ENCODE measurements around the gene CDIP1.
A peak's percentile ranks its signal among the peaks of the same experiment; 100 is the strongest.

Gene CDIP1

DNA sequence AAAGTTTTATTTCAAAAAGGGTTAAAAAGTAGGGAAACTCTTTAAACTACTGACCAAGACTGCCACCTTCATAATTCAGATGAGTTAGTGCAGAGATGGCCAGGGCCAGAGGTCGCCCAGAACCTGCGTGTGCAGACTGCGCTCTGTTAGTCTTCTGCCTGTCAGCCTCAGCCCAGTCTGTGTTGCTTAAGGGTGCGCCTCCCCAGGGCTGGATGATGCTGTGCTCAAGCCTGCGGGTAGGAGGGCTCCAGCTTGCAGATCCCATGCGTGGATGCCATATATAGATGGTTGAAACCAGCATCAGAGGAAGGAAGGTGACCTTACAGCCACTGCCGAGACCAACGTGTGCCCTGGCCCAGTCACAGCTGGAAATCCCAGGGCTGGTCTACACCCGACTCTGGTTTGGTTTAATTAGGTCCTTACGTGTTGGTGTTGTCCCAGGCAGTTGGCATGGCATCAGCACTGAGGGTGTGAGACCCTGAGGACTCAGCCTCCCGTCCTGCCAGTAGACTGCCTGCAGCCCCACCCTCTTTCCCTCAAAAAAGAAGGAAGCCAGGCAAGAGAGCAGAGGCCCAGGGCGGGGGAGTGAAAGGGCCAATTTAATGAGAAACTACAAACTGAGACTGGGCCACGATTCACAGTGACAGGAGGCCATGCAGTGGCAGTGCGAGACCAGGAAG lies 27.7 kb downstream of the CDIP1 start:
- no peak overlapping the region for H3K4me3 ChIP-seq (ENCODE audit: low read length)
- TF ChIP-seq, protein P1, sequence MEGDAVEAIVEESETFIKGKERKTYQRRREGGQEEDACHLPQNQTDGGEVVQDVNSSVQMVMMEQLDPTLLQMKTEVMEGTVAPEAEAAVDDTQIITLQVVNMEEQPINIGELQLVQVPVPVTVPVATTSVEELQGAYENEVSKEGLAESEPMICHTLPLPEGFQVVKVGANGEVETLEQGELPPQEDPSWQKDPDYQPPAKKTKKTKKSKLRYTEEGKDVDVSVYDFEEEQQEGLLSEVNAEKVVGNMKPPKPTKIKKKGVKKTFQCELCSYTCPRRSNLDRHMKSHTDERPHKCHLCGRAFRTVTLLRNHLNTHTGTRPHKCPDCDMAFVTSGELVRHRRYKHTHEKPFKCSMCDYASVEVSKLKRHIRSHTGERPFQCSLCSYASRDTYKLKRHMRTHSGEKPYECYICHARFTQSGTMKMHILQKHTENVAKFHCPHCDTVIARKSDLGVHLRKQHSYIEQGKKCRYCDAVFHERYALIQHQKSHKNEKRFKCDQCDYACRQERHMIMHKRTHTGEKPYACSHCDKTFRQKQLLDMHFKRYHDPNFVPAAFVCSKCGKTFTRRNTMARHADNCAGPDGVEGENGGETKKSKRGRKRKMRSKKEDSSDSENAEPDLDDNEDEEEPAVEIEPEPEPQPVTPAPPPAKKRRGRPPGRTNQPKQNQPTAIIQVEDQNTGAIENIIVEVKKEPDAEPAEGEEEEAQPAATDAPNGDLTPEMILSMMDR (IDR thresholded peaks at IDR 0.05; ENCODE audit: insufficient read depth, low read depth, low read length, missing control alignments) = no peak
- no peak for DNase-seq (ENCODE audit: low read depth)

DNA sequence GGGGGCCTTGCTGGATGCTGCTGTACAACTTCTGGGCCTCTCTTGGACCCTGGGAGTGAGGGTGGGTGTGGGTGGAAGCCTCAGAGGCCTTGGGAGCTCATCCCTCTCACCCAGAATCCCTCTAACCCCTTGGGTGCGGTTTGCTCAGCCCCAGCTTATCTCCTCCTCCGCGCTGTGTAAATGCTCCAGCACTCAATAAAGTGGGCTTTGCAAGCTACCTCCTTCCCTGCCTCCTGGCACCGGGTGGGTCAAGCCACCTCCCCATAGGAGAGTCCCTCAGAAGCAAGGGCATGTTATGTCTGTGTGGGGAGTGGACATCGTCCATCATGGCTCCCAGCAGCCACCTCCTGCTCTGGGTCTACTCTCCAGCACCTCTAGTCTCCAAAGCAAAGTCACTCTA lies 28.4 kb downstream of the CDIP1 start:
- TF ChIP-seq, protein P1 (IDR thresholded peaks at IDR 0.05; ENCODE audit: insufficient read depth, low read depth, low read length, missing control alignments) = no peak
- no peak overlapping the region for H3K4me3 ChIP-seq (ENCODE audit: low read length)
- no peak for DNase-seq (ENCODE audit: low read depth)

DNA sequence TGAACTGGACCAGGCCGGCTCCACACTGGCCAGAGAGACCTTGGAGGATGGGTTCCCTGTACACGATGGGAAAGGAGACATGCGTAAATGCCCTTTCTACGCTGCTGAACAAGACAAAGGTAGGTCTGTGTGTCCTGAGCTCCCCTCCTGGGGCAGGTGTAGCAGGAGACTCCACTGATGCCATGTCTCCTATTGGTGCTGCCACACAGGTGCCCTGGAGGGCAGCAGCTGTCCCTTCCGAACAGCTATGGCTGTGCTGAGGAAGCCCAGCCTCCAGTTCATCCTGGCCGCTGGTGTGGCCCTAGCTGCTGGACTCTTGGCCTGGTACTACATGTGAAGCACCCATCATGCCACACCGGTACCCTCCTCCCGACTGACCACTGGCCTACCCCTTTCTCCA lies 29.2 kb downstream of the CDIP1 start:
- TF ChIP-seq, protein P1 (IDR thresholded peaks at IDR 0.05; ENCODE audit: insufficient read depth, low read depth, low read length, missing control alignments) = no peak
- H3K4me3 ChIP-seq (ENCODE audit: low read length) = no peak overlapping the region
- no peak for DNase-seq (ENCODE audit: low read depth)

DNA sequence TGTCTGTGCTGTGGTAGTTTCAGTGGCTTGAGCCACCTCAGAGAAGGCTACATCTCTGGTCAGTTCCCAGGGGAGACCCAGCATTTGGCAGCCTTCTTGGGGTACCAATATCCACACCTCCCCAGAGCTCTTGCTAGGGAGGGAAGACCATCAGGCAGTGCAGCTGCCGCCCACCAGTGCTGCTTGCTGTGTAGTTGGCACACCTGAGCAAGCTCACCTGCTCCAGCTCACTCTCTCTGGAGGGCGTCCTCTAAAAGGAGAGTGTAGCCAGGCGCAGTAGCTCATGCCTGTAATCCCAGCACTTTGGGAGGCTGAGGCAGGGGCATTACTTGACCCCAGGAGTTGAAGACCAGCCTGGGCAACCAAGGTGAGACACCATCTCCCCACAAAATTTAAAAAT lies 29.8 kb downstream of the CDIP1 start:
- no peak for DNase-seq (ENCODE audit: low read depth)
- TF ChIP-seq, protein P1 (IDR thresholded peaks at IDR 0.05; ENCODE audit: insufficient read depth, low read depth, low read length, missing control alignments) = no peak
- H3K4me3 ChIP-seq (ENCODE audit: low read length) = no peak overlapping the region

DNA sequence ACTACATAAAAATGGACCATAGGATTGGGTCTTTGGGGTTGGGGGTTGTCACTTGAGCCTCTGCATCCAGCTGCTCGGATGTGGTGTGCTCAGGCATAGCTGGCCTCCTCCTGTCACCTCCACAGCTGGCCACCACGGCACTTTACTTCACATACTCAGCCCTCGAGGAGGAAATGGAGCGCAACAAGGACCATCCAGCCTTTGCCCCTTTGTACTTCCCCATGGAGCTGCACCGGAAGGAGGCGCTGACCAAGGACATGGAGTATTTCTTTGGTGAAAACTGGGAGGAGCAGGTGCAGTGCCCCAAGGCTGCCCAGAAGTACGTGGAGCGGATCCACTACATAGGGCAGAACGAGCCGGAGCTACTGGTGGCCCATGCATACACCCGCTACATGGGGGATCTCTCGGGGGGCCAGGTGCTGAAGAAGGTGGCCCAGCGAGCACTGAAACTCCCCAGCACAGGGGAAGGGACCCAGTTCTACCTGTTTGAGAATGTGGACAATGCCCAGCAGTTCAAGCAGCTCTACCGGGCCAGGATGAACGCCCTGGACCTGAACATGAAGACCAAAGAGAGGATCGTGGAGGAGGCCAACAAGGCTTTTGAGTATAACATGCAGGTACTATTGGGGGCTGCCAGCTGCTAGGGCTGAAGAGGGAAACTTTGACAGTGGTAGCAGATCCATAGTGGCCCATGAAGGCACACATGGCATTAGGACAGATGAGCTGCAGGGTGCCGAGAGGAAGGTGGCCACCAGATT lies 30.8 kb downstream of the CDIP1 start:
- no peak overlapping the region for H3K4me3 ChIP-seq (ENCODE audit: low read length)
- TF ChIP-seq, protein P1 (IDR thresholded peaks at IDR 0.05; ENCODE audit: insufficient read depth, low read depth, low read length, missing control alignments) = no peak

DNA sequence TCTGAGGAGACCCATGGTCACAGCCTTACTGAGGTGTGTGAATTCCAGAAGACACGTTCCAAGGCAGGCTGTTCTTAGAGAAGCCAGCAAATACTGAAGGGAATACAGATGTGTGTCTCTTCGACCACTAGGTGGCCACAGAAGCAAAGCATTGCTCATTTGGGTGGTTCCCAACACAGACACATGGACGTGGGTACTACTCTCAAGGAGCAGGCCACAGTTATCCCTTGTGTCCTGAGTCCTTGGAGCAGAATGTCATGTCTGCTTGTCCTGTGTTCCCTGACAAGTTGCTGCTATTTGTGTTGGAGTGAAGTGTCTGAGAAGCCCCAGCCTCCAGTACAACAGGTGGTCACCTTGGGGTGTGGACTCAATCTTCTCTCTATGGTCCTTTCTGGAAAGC lies 32.1 kb downstream of the CDIP1 start:
- no peak overlapping the region for H3K4me3 ChIP-seq (ENCODE audit: low read length)
- peak; percentile 84 for DNase-seq (ENCODE audit: low read depth)
- TF ChIP-seq, protein P1 (IDR thresholded peaks at IDR 0.05; ENCODE audit: insufficient read depth, low read depth, low read length, missing control alignments) = peak; percentile 89

More for the DNA sequence above, 30.8 kb downstream of the CDIP1 start:
- no peak for DNase-seq (ENCODE audit: low read depth)

All from epithelial cell of esophagus (primary cell).